GM04504 (cell line): ENCODE measurements around the gene NAPSA.

Experiments
- DNase-seq: peaks from one replicate; pipeline ENCODE4 v3.0.0-alpha.2; 2012; ENCODE audit warnings: low read depth

The NAPSA gene

GRCh38 chr19:50383852-50384684 lies 18.6 kb upstream of the NAPSA start, which contains the start of gene POLD1:
TSS of gene POLD1 (plus strand) at chr19:50384347. CDS start at chr19:50398852, 14,505 bp downstream.
- DNase-seq = peak; percentile 91

GRCh38 chr19:50383001-50383851 lies 17.8 kb upstream of the NAPSA start:
- DNase-seq = no peak

GRCh38 chr19:50381881-50382729 lies 16.7 kb upstream of the NAPSA start:
- DNase-seq = no peak

GRCh38 chr19:50380751-50381151 lies 15.3 kb upstream of the NAPSA start:
- DNase-seq = no peak

GRCh38 chr19:50380137-50380536 lies 14.7 kb upstream of the NAPSA start:
- no peak for DNase-seq

- DNase-seq = no peak
Measured at GRCh38 chr19:50379602-50380001, 14.2 kb upstream of the NAPSA start.

- no peak for DNase-seq
Measured at GRCh38 chr19:50378863-50379236, 13.4 kb upstream of the NAPSA start.

- DNase-seq = no peak
Measured at GRCh38 chr19:50378169-50378862, 12.9 kb upstream of the NAPSA start.

GRCh38 chr19:50377517-50377916 lies 12.1 kb upstream of the NAPSA start:
- DNase-seq = no peak

- no peak for DNase-seq
Measured at GRCh38 chr19:50377051-50377461, 11.6 kb upstream of the NAPSA start.

- DNase-seq = peak; percentile 91
Measured at GRCh38 chr19:50376166-50377050, 11.0 kb upstream of the NAPSA start, which contains the start of gene NR1H2. TSS of gene NR1H2 (plus strand) at chr19:50376457. CDS start at chr19:50377606, 1,149 bp downstream.

- DNase-seq = no peak
Measured at GRCh38 chr19:50371914-50372475, 6.6 kb upstream of the NAPSA start.

GRCh38 chr19:50368649-50369570 lies 3.5 kb upstream of the NAPSA start:
- peak; percentile 73 for DNase-seq

- no peak for DNase-seq
Measured at GRCh38 chr19:50362656-50363424, 2.6 kb downstream of the NAPSA start.

- DNase-seq = no peak
Measured at GRCh38 chr19:50362030-50362412, 3.4 kb downstream of the NAPSA start.

GRCh38 chr19:50361290-50362029 lies 4.0 kb downstream of the NAPSA start:
- DNase-seq = no peak

GRCh38 chr19:50359328-50359818 lies 6.1 kb downstream of the NAPSA start:
- DNase-seq = no peak
